ENCODE measurements around the gene C16orf96.

Gene C16orf96

GRCh38 chr16:4609200-4610010, 53.3 kb downstream of the C16orf96 start:
- Histone ChIP-seq H3K79me2 (ENCODE audit: low read length) (peaks cover 36% of the 10 kb centered on the region), H3K4me2 (ENCODE audit: low read length) (no peak overlapping the region), H2AFZ (ENCODE audit: low read depth, low read length) (no peak overlapping the region), H3K36me3 (replicated peaks; ENCODE audit: low read depth, low read length) (peaks cover 2% of the 10 kb centered on the region), H3K9me3 (ENCODE audit: insufficient read depth, low read length) (no peaks in the 10 kb centered on the region), H3K9ac (ENCODE audit: low read length) (no peak overlapping the region), H3K27me3 (ENCODE audit: low read depth, low read length) (no peaks in the 10 kb centered on the region), H4K20me1 (ENCODE audit: insufficient read depth, low read length) (peaks cover 16% of the 10 kb centered on the region), H3K4me3 (ENCODE audit: low read length) (no peak overlapping the region), H3K27ac (ENCODE audit: low read length) (no peak overlapping the region), H3K4me1 (ENCODE audit: low read length) (peaks cover 11% of the 10 kb centered on the region)
- TF ChIP-seq CTCF (IDR thresholded peaks at IDR 0.05; ENCODE audit: low read depth, low read length) (no peak), EZH2phosphoT487 (IDR thresholded peaks at IDR 0.05; ENCODE audit: low read depth) (no peak)

GRCh38 chr16:4610011-4611005, 54.2 kb downstream of the C16orf96 start:
- Histone ChIP-seq H3K9me3 (ENCODE audit: insufficient read depth, low read length) (no peaks in the 10 kb centered on the region), H3K27ac (ENCODE audit: low read length) (no peak overlapping the region), H3K36me3 (replicated peaks; ENCODE audit: low read depth, low read length) (peaks cover 2% of the 10 kb centered on the region), H3K4me2 (ENCODE audit: low read length) (no peak overlapping the region), H3K4me1 (ENCODE audit: low read length) (peaks cover 11% of the 10 kb centered on the region), H4K20me1 (ENCODE audit: insufficient read depth, low read length) (peaks cover 16% of the 10 kb centered on the region), H3K79me2 (ENCODE audit: low read length) (peaks cover 42% of the 10 kb centered on the region), H3K9ac (ENCODE audit: low read length) (no peak overlapping the region), H3K4me3 (ENCODE audit: low read length) (no peak overlapping the region), H3K27me3 (ENCODE audit: low read depth, low read length) (no peaks in the 10 kb centered on the region), H2AFZ (ENCODE audit: low read depth, low read length) (no peak overlapping the region)
- TF ChIP-seq EZH2phosphoT487 (IDR thresholded peaks at IDR 0.05; ENCODE audit: low read depth) (no peak), CTCF (IDR thresholded peaks at IDR 0.05; ENCODE audit: low read depth, low read length) (no peak)

GRCh38 chr16:4611337-4612021, 55.3 kb downstream of the C16orf96 start:
- Histone ChIP-seq H3K36me3 (replicated peaks; ENCODE audit: low read depth, low read length) (peaks cover 2% of the 10 kb centered on the region), H4K20me1 (ENCODE audit: insufficient read depth, low read length) (peaks cover 16% of the 10 kb centered on the region), H3K4me3 (ENCODE audit: low read length) (no peak overlapping the region), H3K79me2 (ENCODE audit: low read length) (peaks cover 45% of the 10 kb centered on the region), H3K27ac (ENCODE audit: low read length) (no peak overlapping the region), H3K4me1 (ENCODE audit: low read length) (peaks cover 15% of the 10 kb centered on the region), H2AFZ (ENCODE audit: low read depth, low read length) (no peak overlapping the region), H3K27me3 (ENCODE audit: low read depth, low read length) (no peaks in the 10 kb centered on the region), H3K9me3 (ENCODE audit: insufficient read depth, low read length) (no peaks in the 10 kb centered on the region), H3K4me2 (ENCODE audit: low read length) (no peak overlapping the region), H3K9ac (ENCODE audit: low read length) (no peak overlapping the region)
- TF ChIP-seq CTCF (IDR thresholded peaks at IDR 0.05; ENCODE audit: low read depth, low read length) (no peak), EZH2phosphoT487 (IDR thresholded peaks at IDR 0.05; ENCODE audit: low read depth) (no peak)
